ENCODE data around the gene CD207. TPM values are rescaled to one million over a fixed set of nuclear protein-coding genes. Genes with fewer than 3 reads are reported as not detected.

The CD207 gene
- total and polyA plus RNA-seq, 2 experiments from 2014 or later: not detected

GRCh38 chr2:70834106-70834505 lies 1.5 kb downstream of the CD207 start (continued):
- TF ChIP-seq ZNF462 (CRISPR knock-in tag; IDR thresholded peaks at IDR 0.05) (no peak), ETS1 (IDR thresholded peaks at IDR 0.05) (no peak)

GRCh38 chr2:70833246-70833645 lies 2.4 kb downstream of the CD207 start:
- Histone ChIP-seq H3F3A (replicated peaks; ENCODE audit: low read depth) (no peaks in the 10 kb centered on the region), H3K27ac (ENCODE audit: low read depth) (no peak overlapping the region), H3K4me3 (no peak overlapping the region), H4K20me1 (replicated peaks; ENCODE audit: insufficient read depth) (no peaks in the 10 kb centered on the region), H3K27me3 (ENCODE audit: insufficient read depth) (no peaks in the 10 kb centered on the region), H3K36me3 (ENCODE audit: insufficient read depth) (no peaks in the 10 kb centered on the region), H3K4me2 (no peak overlapping the region), H3K79me2 (replicated peaks; ENCODE audit: insufficient read depth) (no peaks in the 10 kb centered on the region), H3K4me1 (ENCODE audit: insufficient read depth) (peaks cover 4% of the 10 kb centered on the region; the same call in 1 of the 2 replicates), H2AFZ (no peak overlapping the region), H3K9me2 (ENCODE audit: insufficient read depth) (peaks cover 4% of the 10 kb centered on the region; the same call in 1 of the 2 replicates)
- Mint-ChIP-seq H3K9me3 (peaks cover 3% of the 10 kb centered on the region; the same call in 2 of the 3 replicates), H3K27ac (no peak overlapping the region), H3K4me3 (no peak overlapping the region), H3K27me3 (ENCODE audit: insufficient read depth, low read depth, poor library complexity) (peaks cover 21% of the 10 kb centered on the region), H3K36me3 (ENCODE audit: low read depth) (no peaks in the 10 kb centered on the region), H3K4me1 (peaks cover 6% of the 10 kb centered on the region)
- no peak for DNase-seq (ENCODE audit: low spot score)
- ATAC-seq: no peak
- TF ChIP-seq STAT1 (IDR thresholded peaks at IDR 0.05; ENCODE audit: unreplicated experiment) (no peak), NANOG (IDR thresholded peaks at IDR 0.05; ENCODE audit: borderline replicate concordance) (no peak), ZNF331 (CRISPR knock-in tag; IDR thresholded peaks at IDR 0.05; ENCODE audit: low read depth) (no peak), EZH2 (IDR thresholded peaks at IDR 0.05; ENCODE audit: low read depth, unreplicated experiment) (no peak), POLR2AphosphoS5 (IDR thresholded peaks at IDR 0.05; ENCODE audit: low read depth) (no peak), ETS1 (IDR thresholded peaks at IDR 0.05) (no peak), ZNF462 (CRISPR knock-in tag; IDR thresholded peaks at IDR 0.05) (no peak)
